ENCODE measurements around the gene HSPD1.

The HSPD1 gene

DNA sequence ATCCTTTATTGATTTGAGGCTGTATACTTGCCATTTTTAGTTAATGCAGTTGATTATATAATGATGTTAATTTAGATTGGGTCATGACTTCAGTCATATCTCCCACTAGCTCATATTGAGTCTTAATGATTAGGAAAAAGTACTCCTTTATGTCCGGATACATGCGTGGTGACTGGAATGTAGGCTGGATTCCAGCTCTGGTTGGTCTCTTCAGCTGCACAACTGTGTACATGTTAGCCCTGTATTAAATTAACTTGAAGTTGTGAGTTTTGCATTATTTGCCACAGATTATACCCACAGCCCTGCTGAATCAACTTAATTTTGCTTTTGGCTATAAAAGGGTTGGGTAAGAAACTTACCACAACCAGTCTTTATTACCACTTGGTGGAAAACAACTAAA lies 38.8 kb upstream of the HSPD1 start:
- in situ Hi-C loops (cut with HindIII; ENCODE audit: low pct_ligation_motif_present, low sequenced_read_pairs) = no loop called here
- TF ChIP-seq CTCF (IDR thresholded peaks at IDR 0.05; ENCODE audit: low read depth, low read length, missing control alignments) = no peak

DNA sequence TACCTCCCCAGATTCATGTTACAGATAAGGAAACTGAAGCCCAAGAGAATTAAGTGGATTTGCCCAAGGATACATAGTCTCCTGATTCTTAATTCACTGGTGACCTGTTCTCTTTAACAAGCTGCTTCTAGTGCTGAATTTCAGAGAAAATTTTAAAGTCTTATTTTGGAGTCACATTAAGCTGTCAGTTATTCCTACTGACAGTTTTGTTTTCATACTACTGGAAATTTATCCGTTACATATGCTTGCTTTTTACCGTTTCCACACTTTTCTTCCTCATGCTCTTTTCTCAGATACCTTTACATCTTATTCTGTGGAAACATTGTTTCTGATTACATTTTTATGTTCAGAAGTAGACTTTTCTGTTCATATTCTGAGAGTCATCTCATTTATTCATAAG lies 17.5 kb upstream of the HSPD1 start:
- no peaks in the 10 kb centered on the region for H3K36me3 ChIP-seq (replicated peaks)
- in situ Hi-C loops (cut with HindIII; ENCODE audit: low pct_ligation_motif_present, low sequenced_read_pairs) = no loop called here
- peak overlapping the region; percentile 92 for H3K4me3 ChIP-seq (ENCODE audit: low read depth, low read length)
- H3K27ac ChIP-seq = no peak overlapping the region
- no peak for TF ChIP-seq CTCF (IDR thresholded peaks at IDR 0.05; ENCODE audit: low read depth, low read length, missing control alignments)
- DNase-seq = no peak
- no peaks in the 10 kb centered on the region for H3K27me3 ChIP-seq (replicated peaks)

More for the DNA sequence above, 38.8 kb upstream of the HSPD1 start:
- Histone ChIP-seq H3K27ac (no peak overlapping the region), H3K4me3 (ENCODE audit: low read depth, low read length) (no peak overlapping the region), H3K36me3 (replicated peaks) (peaks cover 24% of the 10 kb centered on the region), H3K27me3 (replicated peaks) (no peaks in the 10 kb centered on the region)
- DNase-seq = peak; percentile 31

DNA sequence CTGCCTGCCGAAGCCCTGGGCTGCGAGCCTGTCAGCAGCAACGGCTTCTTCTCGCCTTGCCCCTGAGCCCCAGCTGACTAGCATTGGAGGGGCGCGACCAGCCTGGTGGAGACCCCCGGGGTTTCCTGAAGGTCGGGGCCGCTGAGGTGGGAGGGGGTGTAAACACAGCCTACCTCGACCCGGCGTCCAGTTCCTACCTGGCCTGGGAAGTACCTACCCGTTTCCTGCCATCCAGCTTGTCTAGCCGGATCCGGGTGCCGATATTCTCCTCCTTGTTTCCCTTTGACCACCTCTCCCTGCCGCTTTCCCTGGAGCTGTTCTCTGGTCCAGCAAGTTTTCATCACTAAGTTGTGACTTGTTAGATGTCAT lies 16.7 kb upstream of the HSPD1 start:
- DNase-seq = no peak
- Histone ChIP-seq H3K27ac (peak overlapping the region; percentile 45), H3K4me3 (ENCODE audit: low read depth, low read length) (peak overlapping the region; percentile 92), H3K27me3 (replicated peaks) (no peaks in the 10 kb centered on the region), H3K36me3 (replicated peaks) (no peaks in the 10 kb centered on the region)
- in situ Hi-C loops (cut with HindIII; ENCODE audit: low pct_ligation_motif_present, low sequenced_read_pairs) = no loop called here
- no peak for TF ChIP-seq CTCF (IDR thresholded peaks at IDR 0.05; ENCODE audit: low read depth, low read length, missing control alignments)

DNA sequence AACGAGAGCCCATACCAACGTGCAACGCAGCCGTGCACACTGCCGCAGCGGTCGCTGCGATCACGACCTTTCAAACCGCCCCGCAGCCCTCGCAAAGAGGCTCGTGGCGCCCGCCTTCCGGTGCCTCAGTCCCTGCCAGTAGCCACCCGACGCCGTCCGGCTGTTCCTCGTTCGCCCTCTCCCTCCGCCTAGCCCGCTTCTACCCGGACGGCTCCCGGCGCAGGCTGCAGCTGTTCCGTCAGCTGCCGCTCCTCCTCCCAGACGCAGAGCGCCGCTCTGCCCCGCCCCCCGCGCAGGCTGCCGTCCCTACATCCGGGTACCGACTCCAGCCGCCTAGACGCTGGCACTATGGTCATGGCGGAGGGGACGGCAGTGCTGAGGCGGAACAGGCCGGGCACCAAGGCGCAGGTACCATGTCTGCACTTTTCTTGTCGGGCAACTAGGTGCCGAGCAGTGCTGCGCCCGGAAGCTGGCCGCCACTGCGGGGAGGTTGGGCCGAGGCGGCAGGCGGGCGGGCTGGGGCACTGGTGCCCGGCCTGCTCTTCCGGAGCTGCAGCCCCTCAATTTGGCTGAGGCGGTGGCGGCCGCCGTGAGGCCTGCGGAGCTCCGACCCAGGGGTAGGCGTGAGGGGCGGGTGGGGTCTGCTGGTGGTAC lies 16.2 kb upstream of the HSPD1 start, which contains the start of gene MOB4:
Gene MOB4, plus strand, starts transcription at position 328 of the 654 bp plus-strand sequence. Its CDS starts 21 bp downstream, at position 349.
- Histone ChIP-seq H3K27ac (peak within 1 kb of the TSS; percentile 45), H3K4me3 (ENCODE audit: low read depth, low read length) (peak within 1 kb of the TSS; percentile 92), H3K36me3 (replicated peaks) (no peaks in the 10 kb centered on the region), H3K27me3 (replicated peaks) (no peaks in the 10 kb centered on the region)
- in situ Hi-C loops (cut with HindIII; ENCODE audit: low pct_ligation_motif_present, low sequenced_read_pairs) = no loop called here
- TF ChIP-seq CTCF (IDR thresholded peaks at IDR 0.05; ENCODE audit: low read depth, low read length, missing control alignments) = no peak
- DNase-seq = peak; percentile 88

- no peak for TF ChIP-seq CTCF (IDR thresholded peaks at IDR 0.05; ENCODE audit: low read depth, low read length, missing control alignments)
- in situ Hi-C loops (cut with HindIII; ENCODE audit: low pct_ligation_motif_present, low sequenced_read_pairs) = no loop called here
- no peaks in the 10 kb centered on the region for H3K27me3 ChIP-seq (replicated peaks)
- no peak for DNase-seq
- H3K4me3 ChIP-seq (ENCODE audit: low read depth, low read length) = peak overlapping the region; percentile 92
- H3K36me3 ChIP-seq (replicated peaks) = no peaks in the 10 kb centered on the region
- peak overlapping the region; percentile 33 for H3K27ac ChIP-seq
These were observed 15.7 kb upstream of the HSPD1 start for GRCh38 chr2:197515315-197515738.

DNA sequence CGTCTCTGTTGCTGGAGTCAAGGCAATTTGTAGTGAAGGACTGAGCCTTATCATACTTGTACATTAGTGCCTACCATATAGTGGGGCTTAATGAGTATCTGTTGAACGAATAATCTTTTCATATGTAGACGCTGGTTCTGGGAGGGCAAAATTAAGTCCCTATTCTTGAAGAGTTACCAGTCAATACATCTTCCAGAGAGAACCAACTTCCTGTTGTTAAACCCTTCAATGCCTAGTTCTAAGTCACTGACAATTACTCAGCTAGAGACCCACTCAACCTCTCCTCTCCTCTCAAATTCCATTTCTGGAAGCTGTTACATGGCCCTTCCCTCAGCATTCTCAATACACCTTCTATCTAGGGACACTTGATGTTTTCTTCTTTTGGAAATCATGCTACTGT lies 15.1 kb upstream of the HSPD1 start:
- H3K27me3 ChIP-seq (replicated peaks) = no peaks in the 10 kb centered on the region
- no peak overlapping the region for H3K4me3 ChIP-seq (ENCODE audit: low read depth, low read length)
- no peak overlapping the region for H3K27ac ChIP-seq
- DNase-seq = no peak
- TF ChIP-seq CTCF (IDR thresholded peaks at IDR 0.05; ENCODE audit: low read depth, low read length, missing control alignments) = no peak
- H3K36me3 ChIP-seq (replicated peaks) = no peaks in the 10 kb centered on the region
- in situ Hi-C loops (cut with HindIII; ENCODE audit: low pct_ligation_motif_present, low sequenced_read_pairs) = no loop called here

All from brain microvascular endothelial cell (primary cell).